Muscle of leg (tissue), 11 donors: ENCODE measurements around the gene SLC22A23. TPM values are rescaled to one million over a fixed set of nuclear protein-coding genes. Genes with fewer than 3 reads are reported as not detected.
A peak's percentile ranks its signal among the peaks of the same experiment; 100 is the strongest.
"Not testable (repeated sequence)": the region's sequence is repeated elsewhere in the genome, so short reads cannot be mapped to it uniquely, and the experiment has no call there.

Experiments used
- DNase-seq: peaks from one replicate; pipeline ENCODE4 v3.0.0; 2013
- H3K27ac ChIP-seq: one replicate; pipeline ENCODE4 v1.5.1; 2013; ENCODE audit warnings: mild to moderate bottlenecking, low read length, control low read depth
- H3K27me3 ChIP-seq: one replicate; pipeline ENCODE4 v1.6.1; 2013; ENCODE audit warnings: low read length; ENCODE audit not compliant: control insufficient read depth, insufficient read depth
- H3K36me3 ChIP-seq: one replicate; pipeline ENCODE4 v1.6.1; 2013; ENCODE audit warnings: low read length; ENCODE audit not compliant: control insufficient read depth, insufficient read depth
- H3K4me1 ChIP-seq: one replicate; pipeline ENCODE4 v1.6.1; 2013; ENCODE audit warnings: low read length; ENCODE audit not compliant: control insufficient read depth, insufficient read depth
- H3K4me3 ChIP-seq: one replicate; pipeline ENCODE4 v1.5.1; 2013; ENCODE audit warnings: low read length, control low read depth
- H3K9me3 ChIP-seq: replicated peaks from 2 replicates; pipeline ENCODE4 v1.6.1; 2013; ENCODE audit warnings: low read depth, low read length; ENCODE audit not compliant: control insufficient read depth
- WGBS: methylation state at CpG from one replicate; pipeline ENCODE4 v1.1.5; 2013; ENCODE audit warnings: missing lambda C conversion rate; ENCODE audit not compliant: insufficient coverage; 5-methylcytosine and 5-hydroxymethylcytosine counted together
- polyA plus RNA-seq, 8 donors: library from polyadenylated mRNA; unstranded; fragments of 120-200 nt; gene quantifications; one replicate each; pipeline versions ENCODE4 v1.2.1 to v1.2.3, GENCODE V29; 2013; ENCODE audit warnings: inconsistent platforms in 1 of 8, low replicate concordance in 1 of 8; ENCODE audit not compliant: insufficient read length in 8 of 8, insufficient read depth in 1 of 8
- total RNA-seq: library from RNA; stranded (reverse); fragments of 120-200 nt; gene quantifications from one replicate; pipeline ENCODE4 v1.2.4, GENCODE V29; 2013

The SLC22A23 gene
- total and polyA plus RNA-seq, 9 donors, result 1.1 to 6.2 (median 2.7) TPM

GRCh38 chr6:3250231-3250675 is 206.6 kb downstream of the SLC22A23 start:
- DNase-seq, result peak; percentile 98
- Histone ChIP-seq H3K27me3 (peaks cover 10% of the 10 kb centered on the region), H3K4me3 (no peak overlapping the region), H3K4me1 (peaks cover 44% of the 10 kb centered on the region), H3K27ac (peak overlapping the region; percentile 93), H3K9me3 (no peaks in the 10 kb centered on the region), H3K36me3 (no peaks in the 10 kb centered on the region)
- 36% methylated on average over 8 of the region's 9 CpGs for WGBS

GRCh38 chr6:3249821-3250220 is 207.0 kb downstream of the SLC22A23 start:
- DNase-seq, result no peak
- WGBS, result no CpG with 5 or more reads among the region's 3 CpGs
- Histone ChIP-seq H3K27me3 (peaks cover 10% of the 10 kb centered on the region), H3K27ac (peak overlapping the region; percentile 93), H3K4me1 (peaks cover 44% of the 10 kb centered on the region), H3K4me3 (no peak overlapping the region), H3K36me3 (no peaks in the 10 kb centered on the region), H3K9me3 (no peaks in the 10 kb centered on the region)

GRCh38 chr6:3247255-3248146 is 209.3 kb downstream of the SLC22A23 start:
- Histone ChIP-seq H3K27ac (peak overlapping the region; percentile 47), H3K27me3 (peaks cover 10% of the 10 kb centered on the region), H3K36me3 (no peaks in the 10 kb centered on the region), H3K4me1 (peaks cover 44% of the 10 kb centered on the region), H3K9me3 (no peaks in the 10 kb centered on the region), H3K4me3 (peak overlapping the region; percentile 24)
- WGBS, result 26% methylated on average over 28 of the region's 36 CpGs
- peak; percentile 82 for DNase-seq

GRCh38 chr6:3245216-3245615 is 211.6 kb downstream of the SLC22A23 start:
- no peaks in the 10 kb centered on the region for H3K9me3 ChIP-seq

DNA sequence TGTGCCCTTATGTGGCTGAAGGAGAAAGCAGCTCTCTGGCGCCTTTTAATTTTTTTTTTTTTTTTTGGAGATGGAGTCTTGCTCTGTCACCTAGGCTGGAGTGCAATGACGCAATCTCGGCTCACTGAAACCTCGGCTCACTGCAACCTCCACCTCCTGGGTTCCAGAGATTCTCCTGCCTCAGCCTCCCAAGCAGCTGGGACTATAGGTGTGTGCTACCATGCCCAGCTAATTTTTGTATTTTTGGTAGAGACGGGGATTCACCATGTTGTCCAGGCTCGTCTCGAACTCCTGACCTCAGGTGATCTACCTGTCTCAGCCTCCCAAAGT is 212.1 kb downstream of the SLC22A23 start:
- H3K36me3 ChIP-seq, H3K27me3 ChIP-seq, H3K27ac ChIP-seq, DNase-seq, H3K4me3 ChIP-seq, H3K9me3 ChIP-seq: not testable (repeated sequence)
- no CpG with 5 or more reads among the region's 7 CpGs for WGBS
- peaks cover 24% of the 10 kb centered on the region for H3K4me1 ChIP-seq

More at GRCh38 chr6:3245216-3245615, 211.6 kb downstream of the SLC22A23 start:
- WGBS, result 92% methylated on average over 3 of the region's 5 CpGs
- Histone ChIP-seq H3K4me3 (no peak overlapping the region), H3K27me3 (peaks cover 9% of the 10 kb centered on the region), H3K27ac (no peak overlapping the region), H3K36me3 (no peaks in the 10 kb centered on the region), H3K4me1 (peaks cover 28% of the 10 kb centered on the region)
- DNase-seq, result no peak

DNA sequence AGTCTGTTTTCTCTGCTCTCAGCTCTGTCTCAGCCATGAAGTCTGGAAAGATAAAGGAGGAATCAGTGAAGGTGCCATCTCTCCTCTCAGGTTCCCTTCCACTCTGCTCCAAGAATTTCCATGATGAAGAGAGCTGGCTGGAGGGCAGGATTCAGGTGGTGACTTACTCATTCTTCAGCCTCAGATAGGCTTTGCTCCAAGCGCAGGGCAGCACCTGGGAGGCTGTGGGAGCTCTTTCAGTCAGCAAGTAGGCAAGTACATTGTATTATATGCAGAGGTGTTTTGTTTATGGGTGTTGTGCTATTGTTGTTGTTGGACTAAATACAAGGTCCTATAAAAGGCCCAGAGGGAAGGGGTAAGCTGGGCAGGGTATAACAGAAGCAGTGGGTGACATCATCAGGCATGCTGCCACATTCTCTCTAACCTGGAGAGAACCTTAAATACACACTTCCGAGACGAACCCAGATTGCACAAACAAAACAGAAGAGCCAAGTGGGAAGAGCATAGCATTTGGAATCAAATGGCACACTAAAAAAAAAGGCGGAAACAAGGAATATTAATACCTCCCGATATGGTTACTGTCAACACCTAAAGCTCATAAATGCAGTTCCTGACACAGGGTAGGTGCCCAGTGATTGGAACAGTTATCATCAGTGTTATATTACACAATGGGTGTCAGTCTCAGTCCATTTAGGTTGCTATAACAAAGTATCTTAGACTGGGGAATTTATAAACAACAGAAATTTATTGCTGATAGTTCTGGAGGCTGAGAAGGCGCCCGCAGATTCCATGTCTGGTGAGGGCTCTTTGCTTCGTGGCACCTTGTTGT is 212.6 kb downstream of the SLC22A23 start:
- H3K4me3 ChIP-seq, result no peak overlapping the region

DNA sequence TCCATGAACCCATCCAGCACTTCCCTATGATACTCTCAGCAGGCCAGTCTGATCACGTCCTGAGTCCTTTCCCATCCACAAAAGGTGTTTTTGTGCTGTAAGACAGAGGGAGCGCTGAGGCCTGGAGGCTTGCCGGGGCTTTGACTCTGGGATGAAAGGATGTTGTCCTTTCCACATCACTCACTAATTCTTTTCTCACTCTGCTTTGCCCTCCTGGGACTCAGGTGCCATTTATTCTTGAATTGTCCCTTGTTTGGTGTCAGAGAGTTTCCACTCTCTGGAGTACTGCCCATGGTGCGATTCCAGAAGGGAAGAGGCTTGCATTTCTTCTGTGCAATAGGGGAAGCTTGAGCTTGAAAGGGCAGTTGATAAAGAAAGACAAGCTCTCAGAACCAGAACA is 214.1 kb downstream of the SLC22A23 start:
- Histone ChIP-seq H3K4me3 (no peak overlapping the region), H3K27me3 (peaks cover 7% of the 10 kb centered on the region), H3K9me3 (no peaks in the 10 kb centered on the region), H3K4me1 (peaks cover 13% of the 10 kb centered on the region), H3K36me3 (no peaks in the 10 kb centered on the region), H3K27ac (no peak overlapping the region)
- WGBS, result 100% methylated on average over 1 of the region's 4 CpGs
- no peak for DNase-seq

More for the DNA sequence above, 212.6 kb downstream of the SLC22A23 start:
- no peak for DNase-seq
- WGBS, result 100% methylated on average over 1 of the region's 8 CpGs
- H3K9me3 ChIP-seq, result no peaks in the 10 kb centered on the region
- H3K27ac ChIP-seq, result no peak overlapping the region
- peaks cover 6% of the 10 kb centered on the region for H3K27me3 ChIP-seq
- H3K36me3 ChIP-seq, result no peaks in the 10 kb centered on the region
- peaks cover 18% of the 10 kb centered on the region for H3K4me1 ChIP-seq

DNA sequence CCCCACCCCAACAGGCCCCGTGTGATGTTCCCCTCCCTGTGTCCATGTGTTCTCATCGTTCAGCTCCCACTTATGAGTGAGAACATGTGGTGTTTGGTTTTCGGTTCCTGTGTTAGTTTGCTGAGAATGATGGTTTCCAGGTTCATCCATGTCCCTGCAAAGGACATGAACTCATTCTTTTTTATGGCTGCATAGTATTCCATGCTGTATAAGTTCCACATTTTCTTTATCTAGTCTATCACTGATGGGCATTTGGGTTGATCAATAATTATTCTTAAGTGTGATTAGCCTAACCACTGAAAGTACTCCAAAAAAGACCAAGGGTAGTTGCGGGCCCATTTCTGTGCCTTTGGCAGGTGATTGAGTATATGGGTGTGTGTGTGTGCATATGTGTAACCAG is 215.1 kb downstream of the SLC22A23 start:
- H3K36me3 ChIP-seq, H3K4me1 ChIP-seq, DNase-seq, H3K9me3 ChIP-seq, H3K27ac ChIP-seq, H3K4me3 ChIP-seq, H3K27me3 ChIP-seq: not testable (repeated sequence)
- WGBS, result no CpG with 5 or more reads among the region's 4 CpGs

- H3K27me3 ChIP-seq, result peaks cover 7% of the 10 kb centered on the region
- no peaks in the 10 kb centered on the region for H3K36me3 ChIP-seq
- DNase-seq, result no peak
- H3K27ac ChIP-seq, result no peak overlapping the region
- WGBS, result 60% methylated on average over 1 of the region's 7 CpGs
- no peaks in the 10 kb centered on the region for H3K9me3 ChIP-seq
- peaks cover 6% of the 10 kb centered on the region for H3K4me1 ChIP-seq
- H3K4me3 ChIP-seq, result no peak overlapping the region
Observed at GRCh38 chr6:3240595-3240994, 216.3 kb downstream of the SLC22A23 start.
